Activated B cell treated with CpG ODN at 0.5 μM for 24 hours (primary cell): ENCODE measurements around the gene GSTA1. TPM values are rescaled to one million over a fixed set of nuclear protein-coding genes. Genes with fewer than 3 reads are reported as not detected.
A peak's percentile ranks its signal among the peaks of the same experiment; 100 is the strongest.
"Not testable (repeated sequence)": the region's sequence is repeated elsewhere in the genome, so short reads cannot be mapped to it uniquely, and the experiment has no call there.

Experiments used
- ATAC-seq: fragments of 200-7000 bp; cut with Tn5 transposase; one replicate; pipeline ENCODE4 v1.10.0; 2021; ENCODE audit warnings: low read depth, mild to moderate bottlenecking, moderate library complexity
- CTCF ChIA-PET: fragments of 350-600 bp; sonication (Branson Sonifier 250); formaldehyde crosslinking; loops from one replicate; lab custom pipeline; 2021; ENCODE audit warnings: antibody characterized with exemption; lab: Charles Lee
- POLR2A ChIA-PET: fragments of 350-600 bp; sonication (Branson Sonifier 250); formaldehyde crosslinking; loops from one replicate; lab custom pipeline; 2021; ENCODE audit warnings: antibody characterized with exemption; lab: Charles Lee
- DNase-seq: peaks from one replicate; pipeline ENCODE4 v3.0.0; 2022
- H3K27ac Mint-ChIP-seq: one replicate; pipeline ENCODE4 v1.8.0; 2020; ENCODE audit warnings: mixed read lengths
- H3K27me3 Mint-ChIP-seq: one replicate; pipeline ENCODE4 v1.8.0; 2021; ENCODE audit warnings: mixed read lengths
- H3K36me3 Mint-ChIP-seq: one replicate; pipeline ENCODE4 v1.8.0; 2021; ENCODE audit warnings: low read depth, mixed read lengths
- H3K4me1 Mint-ChIP-seq: one replicate; pipeline ENCODE4 v1.8.0; 2021; ENCODE audit warnings: mixed read lengths
- H3K4me3 Mint-ChIP-seq: one replicate; pipeline ENCODE4 v1.8.0; 2020; ENCODE audit warnings: mild to moderate bottlenecking, mixed read lengths
- H3K9me3 Mint-ChIP-seq: one replicate; pipeline ENCODE4 v1.8.0; 2020; ENCODE audit warnings: mixed read lengths
- CTCF ChIP-seq: fragments of 200-600 bp; IDR thresholded peaks from one replicate; pipeline ENCODE4 v1.8.0; 2022; ENCODE audit warnings: antibody characterized with exemption, mild to moderate bottlenecking
- intact Hi-C: fragments of 100-400 bp; cut with micrococcal nuclease; formaldehyde crosslinking; loops from one replicate; pipeline ENCODE4 v1.15.1; 2024
- total RNA-seq: library from RNA; stranded (reverse); gene quantifications from 2 replicates; pipeline ENCODE4 v1.2.3, GENCODE V29; 2022

GSTA1 gene
- total RNA-seq, 1 donor from 2014 or later = not detected

GRCh38 chr6:52839124-52840055 is 35.8 kb upstream of the GSTA1 start:
- intact Hi-C loops = loop anchor here (1.0 to 5.0 kb wide), 2 partner anchors 493 to 645 kb away; no protein-coding TSS in a partner anchor

GRCh38 chr6:52834481-52834880 is 30.9 kb upstream of the GSTA1 start:
- no peak for TF ChIP-seq CTCF
- ATAC-seq = no peak
- H3K36me3 Mint-ChIP-seq = no peaks in the 10 kb centered on the region
- no peak overlapping the region for H3K27ac Mint-ChIP-seq
- no peak for DNase-seq
- POLR2A ChIA-PET = no interaction called here
- peaks cover 28% of the 10 kb centered on the region for H3K27me3 Mint-ChIP-seq
- H3K9me3 Mint-ChIP-seq = no peaks in the 10 kb centered on the region
- H3K4me1 Mint-ChIP-seq = no peaks in the 10 kb centered on the region
- H3K4me3 Mint-ChIP-seq = no peak overlapping the region
- intact Hi-C loops = no loop called here
- CTCF ChIA-PET = no interaction called here

More at GRCh38 chr6:52839124-52840055, 35.8 kb upstream of the GSTA1 start:
- TF ChIP-seq CTCF = peak; percentile 15
- ATAC-seq (peak; percentile 77), DNase-seq (peak; percentile 26)
- no peaks in the 10 kb centered on the region for H3K36me3 Mint-ChIP-seq
- no peak overlapping the region for H3K4me3 Mint-ChIP-seq
- ChIA-PET CTCF (no interaction called here), POLR2A (no interaction called here)
- H3K4me1 Mint-ChIP-seq = no peaks in the 10 kb centered on the region
- H3K27me3 Mint-ChIP-seq = peaks cover 29% of the 10 kb centered on the region
- no peaks in the 10 kb centered on the region for H3K9me3 Mint-ChIP-seq
- H3K27ac Mint-ChIP-seq = no peak overlapping the region

GRCh38 chr6:52830869-52831268 is 27.3 kb upstream of the GSTA1 start:
- peaks cover 12% of the 10 kb centered on the region for H3K27me3 Mint-ChIP-seq
- ATAC-seq, POLR2A ChIA-PET, CTCF ChIA-PET, H3K27ac Mint-ChIP-seq, H3K36me3 Mint-ChIP-seq, intact Hi-C loops, DNase-seq, H3K4me3 Mint-ChIP-seq, H3K9me3 Mint-ChIP-seq, H3K4me1 Mint-ChIP-seq: not testable (repeated sequence)

GRCh38 chr6:52829046-52829817 is 25.6 kb upstream of the GSTA1 start:
- ATAC-seq (no peak), DNase-seq (no peak)
- TF ChIP-seq CTCF = no peak
- CTCF ChIA-PET = no interaction called here
- Mint-ChIP-seq H3K36me3 (no peaks in the 10 kb centered on the region), H3K27me3 (peaks cover 3% of the 10 kb centered on the region), H3K4me3 (no peak overlapping the region), H3K9me3 (no peaks in the 10 kb centered on the region), H3K4me1 (no peaks in the 10 kb centered on the region), H3K27ac (no peak overlapping the region)
- intact Hi-C loops = no loop called here
- POLR2A ChIA-PET = no interaction called here

GRCh38 chr6:52828621-52829020 is 25.0 kb upstream of the GSTA1 start:
- H3K9me3 Mint-ChIP-seq, H3K4me1 Mint-ChIP-seq, H3K36me3 Mint-ChIP-seq, H3K27ac Mint-ChIP-seq, H3K4me3 Mint-ChIP-seq, POLR2A ChIA-PET, CTCF ChIA-PET, ATAC-seq, intact Hi-C loops, H3K27me3 Mint-ChIP-seq, DNase-seq: not testable (repeated sequence)

GRCh38 chr6:52827073-52827783 is 23.6 kb upstream of the GSTA1 start:
- ATAC-seq, CTCF ChIA-PET, H3K4me1 Mint-ChIP-seq, H3K27ac Mint-ChIP-seq, H3K27me3 Mint-ChIP-seq, H3K9me3 Mint-ChIP-seq, intact Hi-C loops, POLR2A ChIA-PET, H3K36me3 Mint-ChIP-seq, H3K4me3 Mint-ChIP-seq, DNase-seq: not testable (repeated sequence)
